Heart right ventricle (tissue), 16 donors: ENCODE results near the gene GAST. TPM values are rescaled to one million over a fixed set of nuclear protein-coding genes. Genes with fewer than 3 reads are reported as not detected.

Experiments used
- ATAC-seq, 8 donors: fragments of 200-7000 bp; cut with Tn5 transposase; one replicate each; pipeline ENCODE4 v1.9.1; 2020; ENCODE audit warnings: mild to moderate bottlenecking in 8 of 8, moderate library complexity in 8 of 8, moderate number of reproducible peaks in 1 of 8
- DNase-seq, 2 donors: peaks; one replicate each; pipeline ENCODE4 v3.0.0-alpha.2; 2020
- H3K27ac ChIP-seq, 10 donors: fragments of 200-600 bp; sonication (generic) in 2 of 10; one replicate each; pipeline versions ENCODE4 v1.5.0 to v1.8.0; 2020 to 2022; ENCODE audit warnings: mild to moderate bottlenecking in 3 of 10
- H3K27me3 ChIP-seq, 7 donors: fragments of 200-600 bp; one replicate each; pipeline ENCODE4 v1.8.0; 2021 to 2022; ENCODE audit warnings: mild to moderate bottlenecking in 2 of 7
- H3K36me3 ChIP-seq, 9 donors: fragments of 200-600 bp; sonication (generic) in 1 of 9; one replicate each; pipeline versions ENCODE4 v1.5.0 to v1.8.0; 2020 to 2022; ENCODE audit warnings: mild to moderate bottlenecking in 2 of 9
- H3K4me1 ChIP-seq, 9 donors: fragments of 200-600 bp; sonication (generic) in 1 of 9; one replicate each; pipeline versions ENCODE4 v1.5.0 to v1.8.0; 2020 to 2022; ENCODE audit warnings: mild to moderate bottlenecking in 4 of 9
- H3K4me3 ChIP-seq, 10 donors: fragments of 200-600 bp; sonication (generic) in 2 of 10; one replicate each; pipeline versions ENCODE4 v1.5.0 to v1.8.0; 2020 to 2022; ENCODE audit warnings: mild to moderate bottlenecking in 7 of 10, moderate library complexity in 2 of 10
- H3K9me3 ChIP-seq, 11 donors: fragments of 200-600 bp in 10 of 11; sonication (generic) in 2 of 11; one replicate each; pipeline versions ENCODE4 v1.5.0 to v1.8.0; 2013 to 2022; ENCODE audit warnings: mild to moderate bottlenecking in 2 of 11, control low read depth in 1 of 11, moderate library complexity in 1 of 11
- CTCF ChIP-seq, 9 donors: fragments of 200-600 bp; sonication (generic) in 2 of 9; IDR thresholded peaks; one replicate each; pipeline versions ENCODE4 v1.5.0 to v1.8.0; 2021 to 2022; ENCODE audit warnings: antibody characterized with exemption in 9 of 9, mild to moderate bottlenecking in 5 of 9, moderate library complexity in 1 of 9
- WGBS, 2 donors: extraction: QIAGEN DNeasy Blood & Tissue Kit; methylation state at CpG; one replicate each; pipeline ENCODE4 v1.1.7; 2013; ENCODE audit warnings: inconsistent platforms in 1 of 2; 5-methylcytosine and 5-hydroxymethylcytosine counted together
- intact Hi-C, 10 donors: fragments of 100-400 bp; cut with DNase I; formaldehyde crosslinking; loops; one replicate each; pipeline versions ENCODE4 v1.11.1 to v1.14.2; 2022
- polyA plus RNA-seq, 2 donors: library from polyadenylated mRNA; stranded (reverse); fragments of 200-250 nt; gene quantifications; one replicate each; pipeline ENCODE4 v1.2.3, GENCODE V29; 2013
- total RNA-seq, 10 donors: library from RNA; stranded (reverse); fragmentation: NEBNext Ultra II Directional in 3 of 10; extraction: Animal tissue kit (Norgen Biotek cat#: 25700) in 3 of 10; gene quantifications; one replicate each; pipeline versions ENCODE4 v1.2.1 to v1.2.4, GENCODE V29; 2021 to 2023
- donor health status: Arrhythmogenic right ventricular cardiomyopathy.
- donor health status: ischemic (EF 13 %, LVEDD 7.1; RV severe dilation, severe dysfunction).
- donor health status: healthy with polysubstance abuse.
- donor health status: DM: no; HTN: yes; CAD: no.
- donor health status: DM: no; HTN: no; CAD: no.
- donor health status: ischemic (EF 25% LVEDD 6.9; RV normal size, moderate dysfunction).
- donor health status: ischemic (EF 25% LVEDD 5.7; RV mildly dilated, moderate dysfunction).
- donor health status: healthy.
- donor health status: DM: yes; HTN: yes; CAD: no.
- donor health status: Ischemic cardiomyopathy.
- donor health status: ischemic (EF 35%, LVEDD 5.7; RV mildly dilated, moderate dysfunction).
- donor health status: nonischemic (EF 11% LVEDD 7.7; RV severe dilation, severe dysfunction).
- donor health status: DM: yes; HTN: yes; CAD: no.
- donor health status: PGD.
- donor health status: ischemic (EF 29% LVEDD 5.4; RV normal size, mild dysfunction).
- donor health status: nonischemic (EF 23%, LVEDD 6.1; RV moderate dilation, normal function).

GAST gene
- total and polyA plus RNA-seq, 12 donors = not detected

GRCh38 chr17:41680426-41681040 is 31.6 kb upstream of the GAST start:
- H3K9me3 ChIP-seq = no peaks in the 10 kb centered on the region
- H3K36me3 ChIP-seq = no peaks in the 10 kb centered on the region
- no peak overlapping the region for H3K27ac ChIP-seq
- WGBS, 2 donors = 84 to 86% methylated on average over 10 of the region's 10 CpGs
- TF ChIP-seq CTCF (IDR thresholded peaks at IDR 0.05) = no peak
- intact Hi-C loops = loop anchor here in 1 of 10 donors (10.0 kb wide), 1 partner anchor 1236 kb away; the partner anchor contains the start of gene IGFBP4
- ATAC-seq (no peak), DNase-seq (no peak)
- peaks cover 0 to 39% (median 5%) of the 10 kb centered on the region in 9 donors for H3K4me1 ChIP-seq
- no peaks in the 10 kb centered on the region for H3K27me3 ChIP-seq
- H3K4me3 ChIP-seq = no peak overlapping the region

- Histone ChIP-seq H3K9me3 (no peaks in the 10 kb centered on the region), H3K27ac (no peak overlapping the region), H3K36me3 (no peaks in the 10 kb centered on the region), H3K4me1 (peaks cover 0 to 30% (median 5%) of the 10 kb centered on the region in 9 donors), H3K27me3 (no peaks in the 10 kb centered on the region), H3K4me3 (no peak overlapping the region)
- DNase-seq = no peak
- intact Hi-C loops = loop anchor here in 1 of 10 donors (10.0 kb wide), 1 partner anchor 1237 kb away; the partner anchor contains the start of gene IGFBP4
- WGBS, 2 donors = 88 to 89% methylated on average over 3 of the region's 3 CpGs
- no peak for TF ChIP-seq CTCF (IDR thresholded peaks at IDR 0.05)
- ATAC-seq = no peak
Measured at GRCh38 chr17:41681776-41682175, 30.4 kb upstream of the GAST start.

- Histone ChIP-seq H3K27ac (no peak overlapping the region), H3K27me3 (no peaks in the 10 kb centered on the region), H3K4me1 (peaks cover 0 to 33% (median 7%) of the 10 kb centered on the region in 9 donors), H3K9me3 (no peaks in the 10 kb centered on the region), H3K36me3 (no peaks in the 10 kb centered on the region), H3K4me3 (no peak overlapping the region)
- no peak for ATAC-seq
- intact Hi-C loops = loop anchor here in 1 of 10 donors (10.0 kb wide), 1 partner anchor 1238 kb away; the partner anchor contains the start of gene IGFBP4
- DNase-seq = no peak
- 74 to 80% methylated on average over 5 of the region's 5 CpGs for WGBS, 2 donors
- no peak for TF ChIP-seq CTCF (IDR thresholded peaks at IDR 0.05)
Measured at GRCh38 chr17:41682631-41683030, 29.5 kb upstream of the GAST start.

- ATAC-seq (no peak), DNase-seq (no peak)
- intact Hi-C loops = loop anchor here in 1 of 10 donors (10.0 kb wide), 1 partner anchor 1239 kb away; the partner anchor contains the start of gene IGFBP4
- Histone ChIP-seq H3K36me3 (no peaks in the 10 kb centered on the region), H3K4me3 (no peak overlapping the region), H3K9me3 (no peaks in the 10 kb centered on the region), H3K4me1 (peaks cover 0 to 29% (median 13%) of the 10 kb centered on the region in 9 donors), H3K27ac (no peak overlapping the region), H3K27me3 (no peaks in the 10 kb centered on the region)
- no peak for TF ChIP-seq CTCF (IDR thresholded peaks at IDR 0.05)
- 59 to 61% methylated on average over 8 of the region's 8 CpGs for WGBS, 2 donors
Measured at GRCh38 chr17:41683441-41684007, 28.6 kb upstream of the GAST start.
